HG03159 (cell line): Measurements from ENCODE around the gene ASPSCR1.
"Not testable (repeated sequence)": the region's sequence is repeated elsewhere in the genome, so short reads cannot be mapped to it uniquely, and the experiment has no call there.

Experiments
- ATAC-seq: cut with Tn5 transposase; IDR thresholded peaks from one replicate; pipeline ENCODE4 v1.9.1; 2021; ENCODE audit warnings: mild to moderate bottlenecking, moderate library complexity; ENCODE audit not compliant: unreplicated experiment

Gene ASPSCR1

DNA sequence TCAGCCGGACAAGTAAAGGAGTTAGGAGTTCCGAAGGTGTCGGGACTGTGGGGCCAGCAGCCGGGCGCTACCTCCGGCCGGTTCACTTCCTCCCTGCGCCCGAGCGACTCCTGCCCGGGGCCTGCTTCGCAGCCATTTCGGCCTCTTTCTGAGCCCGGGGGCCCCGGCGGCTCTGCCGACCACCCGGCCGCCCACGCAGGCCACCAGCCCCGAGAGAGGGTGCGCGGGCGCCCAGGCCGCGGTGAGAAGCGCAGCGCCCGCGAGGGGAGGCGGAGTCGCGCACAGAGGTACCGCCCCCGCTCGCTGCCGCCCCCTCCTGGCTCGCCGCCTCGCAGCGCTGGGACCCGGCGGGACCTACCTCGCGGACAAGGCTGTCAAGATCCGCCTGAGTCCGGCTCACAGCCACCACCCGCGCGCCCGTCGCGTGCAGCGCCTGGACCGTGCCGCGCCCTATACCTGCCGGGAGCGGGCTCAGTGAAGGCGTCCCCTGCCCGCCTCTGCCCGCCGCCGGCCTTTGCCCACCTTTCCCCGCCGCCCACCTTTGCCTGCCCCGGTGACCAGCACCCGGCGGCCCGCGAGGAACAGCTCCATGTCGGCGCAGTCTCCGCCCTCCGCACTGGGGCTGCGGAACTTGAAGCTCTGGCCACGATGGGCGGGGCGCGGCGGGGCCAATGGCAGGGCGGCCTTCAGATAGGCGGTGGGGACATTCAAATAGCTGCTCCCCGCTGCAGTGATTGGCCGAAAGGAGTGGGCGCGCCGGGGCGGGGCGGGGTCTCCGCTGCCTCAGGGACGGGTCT, 59.9 kb downstream of the ASPSCR1 start, which contains the start of gene DCXR:
TSS of gene DCXR (minus strand) at position 606 of the 797 bp plus-strand sequence. CDS start at position 591, 15 bp downstream.
- peak; percentile 89 for ATAC-seq

DNA sequence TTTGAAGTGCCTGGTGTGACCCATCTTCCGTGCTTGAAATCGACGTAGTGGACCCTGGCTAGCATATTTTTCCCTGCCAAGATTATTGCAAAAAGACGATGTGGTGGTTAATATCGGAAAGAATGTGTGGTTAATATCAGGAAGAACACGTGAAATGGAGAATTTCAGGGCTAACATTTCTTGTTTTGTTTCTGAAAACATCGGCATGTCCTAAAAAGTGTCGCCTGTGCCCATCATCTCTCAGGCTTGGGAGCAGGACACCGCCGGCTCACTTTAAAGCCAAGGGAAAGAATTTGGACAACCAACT, 60.4 kb downstream of the ASPSCR1 start:
- ATAC-seq = no peak

DNA sequence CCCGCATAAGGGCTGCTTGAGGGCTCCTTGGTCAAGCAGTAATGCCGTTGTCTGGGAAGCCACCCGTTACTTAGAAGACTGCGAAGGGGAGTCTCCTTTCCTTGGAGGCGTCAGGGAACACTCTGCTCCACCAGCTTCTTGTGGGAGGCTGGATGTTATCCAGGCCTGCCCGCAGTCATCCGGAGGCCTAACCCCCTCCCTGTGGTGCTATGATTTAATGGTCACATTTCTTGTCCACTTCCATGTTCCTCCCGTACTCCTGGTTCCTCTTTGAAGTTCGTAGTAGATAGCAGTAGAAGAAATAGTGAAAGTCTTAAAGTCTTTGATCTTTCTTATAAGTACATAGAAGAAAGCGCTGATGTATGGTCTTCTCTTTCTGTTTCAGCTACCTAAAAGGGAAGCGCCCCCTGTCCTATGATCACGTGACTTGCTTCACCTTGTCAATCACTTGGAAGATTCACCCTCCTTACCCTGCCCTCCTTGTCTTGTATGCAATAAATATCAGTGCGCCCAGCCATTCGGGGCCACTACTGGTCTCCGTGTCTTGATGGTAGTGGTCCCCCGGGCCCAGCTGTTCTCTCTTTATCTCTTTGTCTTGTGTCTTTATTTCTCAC, 61.5 kb downstream of the ASPSCR1 start:
- ATAC-seq = not testable (repeated sequence)

DNA sequence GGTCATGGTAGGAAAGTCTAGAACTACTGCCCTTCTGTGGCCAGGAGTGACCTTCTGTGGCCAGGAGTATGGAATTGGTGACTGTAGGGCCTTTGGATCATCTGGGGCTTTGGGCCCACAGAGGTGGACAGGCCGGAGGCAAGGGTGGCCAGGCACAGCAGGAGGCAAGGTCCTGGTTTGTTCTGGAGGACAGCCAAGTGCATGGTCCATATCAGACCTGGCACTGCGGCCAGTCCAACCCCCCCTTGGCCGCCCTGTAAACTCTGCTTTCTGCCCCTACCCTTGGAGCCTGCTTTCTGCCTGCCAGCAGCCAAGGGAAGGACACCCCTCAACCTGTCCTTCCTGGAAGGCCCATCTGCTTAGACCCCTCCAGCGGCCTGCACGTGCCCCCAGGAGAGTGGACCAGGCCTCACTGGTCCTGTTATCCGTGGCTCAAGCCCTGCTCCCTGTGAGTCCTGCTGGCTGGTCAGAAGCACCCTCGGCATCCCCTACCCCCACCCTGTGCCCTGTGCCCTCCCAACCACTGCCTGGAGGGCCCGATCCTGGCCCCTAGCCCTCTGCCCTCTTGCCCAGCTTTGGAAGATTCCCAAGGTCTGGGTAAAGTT, 62.4 kb downstream of the ASPSCR1 start:
- no peak for ATAC-seq

DNA sequence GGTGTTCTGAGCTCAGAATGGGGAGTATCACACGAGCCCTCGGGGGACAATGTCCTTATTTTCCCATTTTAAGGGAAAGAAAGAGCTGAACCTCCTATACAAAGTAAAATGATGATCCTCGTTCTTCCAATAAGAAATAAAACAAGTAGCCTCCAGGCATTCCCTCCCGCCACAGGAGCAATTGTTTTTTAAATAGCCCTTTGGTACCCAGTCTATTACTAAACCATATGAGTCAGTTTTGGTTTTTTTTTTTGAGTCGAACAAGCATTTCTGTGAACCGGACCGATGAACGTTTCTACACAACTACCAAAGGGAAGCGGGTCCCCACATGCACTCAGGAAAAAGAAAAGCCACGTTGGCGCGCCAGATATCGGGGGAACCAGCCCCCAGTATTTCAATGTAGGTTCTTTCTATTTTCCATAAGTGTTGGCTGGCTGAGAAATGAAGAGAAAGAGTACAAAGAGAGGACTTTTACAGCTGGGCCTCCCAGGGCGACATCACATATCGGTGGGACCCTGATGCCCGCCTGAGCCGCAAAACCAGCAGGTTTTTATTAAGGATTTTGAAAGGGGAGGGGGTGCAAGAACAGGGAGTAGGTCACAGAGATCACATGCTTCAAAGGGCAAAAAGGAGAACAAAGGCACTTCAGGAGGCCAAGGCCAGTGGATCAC, 63.9 kb downstream of the ASPSCR1 start:
- no peak for ATAC-seq

DNA sequence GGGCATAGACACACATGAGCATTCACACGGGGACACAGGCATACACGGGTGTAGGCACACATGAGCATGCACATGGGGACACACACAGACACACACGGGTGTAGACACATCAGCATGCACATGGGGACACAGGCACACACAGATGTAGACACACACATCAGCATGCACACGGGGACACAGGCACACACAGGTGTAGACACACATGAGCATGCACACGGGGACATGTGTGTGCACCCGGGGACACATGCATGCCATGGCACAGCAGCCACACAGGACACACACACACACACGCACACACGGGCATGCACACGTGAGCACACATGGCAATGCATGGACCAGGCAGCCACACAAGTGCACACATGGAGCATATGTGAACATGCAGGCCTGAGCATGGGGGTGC, 65.2 kb downstream of the ASPSCR1 start:
- no peak for ATAC-seq

DNA sequence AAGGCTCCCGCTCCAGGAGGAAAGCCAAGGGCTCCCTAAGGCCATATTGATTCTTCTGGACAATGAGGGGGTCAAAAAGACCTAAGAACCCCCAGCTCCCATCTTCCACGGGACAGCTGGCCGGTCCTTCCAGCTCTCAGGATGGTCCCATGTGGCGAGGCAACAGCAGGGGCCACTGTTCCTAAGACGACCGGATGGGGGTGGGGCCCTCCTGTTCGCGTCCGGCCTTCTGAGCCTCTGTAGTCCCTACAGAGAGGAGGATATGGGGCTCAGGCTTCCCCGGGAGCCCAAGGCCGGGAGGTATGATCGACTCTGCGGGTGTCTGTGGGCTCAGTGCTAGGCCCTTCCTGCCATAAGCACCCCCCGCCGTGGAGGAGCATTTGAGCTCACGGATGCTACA, 66.1 kb downstream of the ASPSCR1 start:
- no peak for ATAC-seq

DNA sequence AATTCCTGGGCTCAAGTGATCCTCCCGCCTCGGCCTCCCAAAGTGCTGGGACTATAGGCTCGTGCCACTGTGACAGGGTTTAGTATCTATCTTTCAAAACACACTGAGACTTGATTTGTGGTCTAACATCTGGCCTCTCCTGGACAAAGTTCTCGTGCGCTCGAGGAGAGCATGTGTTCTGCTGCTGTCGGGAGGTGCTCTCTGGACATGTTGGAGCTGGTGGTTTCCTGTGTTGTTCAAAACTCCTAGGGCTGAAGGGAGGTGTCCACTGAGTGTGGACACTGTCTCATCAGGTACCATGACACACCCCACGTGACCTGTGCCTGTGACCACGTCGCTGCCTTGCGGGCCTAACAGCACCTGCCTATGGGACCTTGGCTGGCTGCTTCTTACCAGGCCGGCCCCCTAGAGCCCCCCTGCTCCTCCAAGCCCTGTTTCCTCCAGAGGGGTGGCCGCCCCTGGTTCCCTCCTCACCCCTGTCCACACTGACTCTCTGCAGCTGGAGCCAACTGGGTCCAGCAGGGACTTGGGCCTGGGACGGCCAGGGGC, 68.6 kb downstream of the ASPSCR1 start:
- no peak for ATAC-seq

DNA sequence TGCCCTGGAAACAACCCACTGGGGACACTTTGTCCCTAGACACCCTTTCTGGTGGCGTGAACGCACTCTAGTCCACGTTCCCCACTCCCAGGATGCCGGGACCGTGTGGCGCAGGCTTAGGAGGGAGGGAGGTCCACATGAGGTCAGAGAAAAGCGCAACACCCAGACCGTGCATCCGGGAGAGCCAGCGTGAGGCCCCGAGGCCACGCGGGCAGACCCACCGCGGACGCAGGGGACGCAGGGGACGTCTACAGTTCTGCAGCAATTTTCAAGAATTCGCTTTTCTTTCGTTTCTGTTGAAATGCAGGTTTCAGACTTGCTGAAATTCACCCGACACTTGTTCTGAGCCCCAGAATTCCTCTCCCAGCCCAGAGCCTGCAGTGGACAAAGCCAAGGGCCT, 69.5 kb downstream of the ASPSCR1 start:
- ATAC-seq = no peak

DNA sequence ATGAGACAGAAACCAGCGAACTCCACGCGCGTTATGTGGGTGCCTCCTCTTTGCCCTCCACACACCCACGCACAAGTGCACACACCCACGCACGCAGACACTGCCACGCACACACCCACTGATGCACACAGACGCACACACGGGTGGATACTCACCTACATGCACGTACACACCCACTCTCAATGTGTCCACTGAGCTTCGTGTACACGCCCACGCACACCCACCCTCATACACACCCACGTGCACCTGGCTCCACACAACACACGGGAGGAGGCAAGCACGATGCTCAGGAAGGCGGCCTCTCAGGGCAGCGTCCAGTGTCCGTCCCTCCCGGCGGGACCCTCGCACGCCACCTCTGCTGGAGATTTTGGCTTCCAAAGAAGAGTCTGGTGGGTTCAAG, 70.0 kb downstream of the ASPSCR1 start:
- no peak for ATAC-seq

DNA sequence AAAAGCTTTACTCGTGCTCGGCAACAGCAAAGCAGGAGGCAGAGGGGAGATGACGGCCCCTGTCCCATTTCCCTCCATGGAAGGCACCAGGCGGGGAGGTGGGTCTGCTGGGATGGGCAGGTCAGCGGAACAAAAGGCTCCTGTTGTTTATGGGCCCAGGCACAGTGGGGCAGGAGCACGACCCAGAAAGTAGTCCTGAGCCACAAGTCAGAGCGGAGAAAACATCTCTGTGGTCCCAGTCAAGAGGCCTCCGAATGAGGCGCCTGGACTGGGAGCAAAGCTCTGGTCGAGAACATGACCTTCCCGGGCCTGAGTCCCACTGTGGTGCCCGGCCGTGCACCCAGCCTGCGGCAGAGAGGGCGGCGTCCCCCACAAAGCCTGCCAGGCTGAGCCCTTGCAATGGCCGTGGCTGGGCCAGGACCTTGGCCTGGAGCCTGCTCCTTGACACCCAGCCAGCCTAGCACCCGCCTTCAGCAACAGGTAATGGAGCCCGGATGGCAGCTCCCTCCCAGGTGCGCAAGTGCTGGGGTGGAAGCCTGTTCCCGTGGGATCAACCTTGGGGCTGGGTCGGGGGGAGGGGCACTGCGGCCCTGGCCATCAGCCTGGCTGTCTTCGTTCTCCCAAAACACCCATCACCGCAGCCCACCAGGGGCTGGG, 70.6 kb downstream of the ASPSCR1 start:
- no peak for ATAC-seq

DNA sequence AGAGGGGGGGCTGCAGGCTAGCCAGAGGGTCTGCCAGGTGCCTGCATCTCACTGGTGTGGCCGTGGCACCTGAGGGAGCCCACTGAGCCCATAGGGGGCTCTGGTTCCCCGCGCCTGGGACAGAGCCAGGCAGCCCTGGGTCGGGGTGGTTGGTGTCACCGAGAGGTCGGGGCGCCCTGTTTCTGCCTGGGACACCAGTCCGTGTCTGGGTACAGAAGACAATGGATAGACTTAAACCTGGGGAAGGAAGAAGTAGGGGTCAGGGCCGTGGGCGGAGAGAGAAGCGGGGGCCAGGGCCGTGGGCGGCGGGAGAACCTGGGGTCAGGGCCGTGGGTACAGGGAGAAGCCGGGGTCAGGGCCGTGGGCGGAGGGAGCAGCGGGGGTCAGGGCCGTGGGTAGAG, 71.1 kb downstream of the ASPSCR1 start:
- no peak for ATAC-seq

DNA sequence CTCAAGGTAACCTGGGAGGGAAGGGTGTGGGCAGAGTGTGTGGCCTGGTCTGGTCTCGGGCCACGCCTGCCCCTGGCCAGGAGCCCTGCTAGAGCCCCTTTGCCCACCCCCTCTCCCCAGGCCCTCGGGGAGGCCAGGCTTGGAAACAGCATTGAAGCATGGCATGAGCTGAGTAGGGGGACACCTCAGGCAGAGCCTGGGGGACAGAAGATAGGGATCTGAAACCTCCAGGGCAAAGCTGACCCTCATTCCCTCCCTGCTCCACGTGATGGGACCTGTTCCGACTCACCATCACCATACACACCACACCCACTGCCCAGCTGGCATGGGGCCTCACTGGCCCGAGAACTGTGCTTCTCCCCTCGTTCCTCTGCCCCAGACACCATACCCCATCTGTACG, 71.7 kb downstream of the ASPSCR1 start:
- ATAC-seq = no peak

DNA sequence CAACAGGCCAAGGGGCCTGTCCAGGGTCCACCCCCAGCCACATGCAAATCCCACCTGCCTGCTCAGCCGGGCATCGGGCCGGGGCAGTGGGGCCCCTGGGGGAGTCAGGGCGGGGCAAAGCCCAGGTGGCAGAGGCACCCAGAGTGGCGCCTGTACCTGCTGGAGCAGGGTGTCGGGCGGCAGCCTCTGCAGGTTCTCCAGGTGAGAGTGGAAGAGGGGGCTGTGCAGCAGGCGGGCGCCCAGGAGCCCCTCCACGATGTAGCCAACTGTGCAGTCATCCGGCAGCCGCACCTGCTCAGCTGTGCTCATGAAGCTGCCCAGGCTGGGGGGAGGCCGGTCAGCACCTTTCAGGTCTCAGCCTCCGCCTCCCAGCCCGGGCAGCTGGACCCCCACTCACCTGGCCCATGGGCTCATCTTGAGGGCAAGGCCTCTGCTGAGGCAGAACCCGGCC, 72.1 kb downstream of the ASPSCR1 start:
- ATAC-seq = no peak

DNA sequence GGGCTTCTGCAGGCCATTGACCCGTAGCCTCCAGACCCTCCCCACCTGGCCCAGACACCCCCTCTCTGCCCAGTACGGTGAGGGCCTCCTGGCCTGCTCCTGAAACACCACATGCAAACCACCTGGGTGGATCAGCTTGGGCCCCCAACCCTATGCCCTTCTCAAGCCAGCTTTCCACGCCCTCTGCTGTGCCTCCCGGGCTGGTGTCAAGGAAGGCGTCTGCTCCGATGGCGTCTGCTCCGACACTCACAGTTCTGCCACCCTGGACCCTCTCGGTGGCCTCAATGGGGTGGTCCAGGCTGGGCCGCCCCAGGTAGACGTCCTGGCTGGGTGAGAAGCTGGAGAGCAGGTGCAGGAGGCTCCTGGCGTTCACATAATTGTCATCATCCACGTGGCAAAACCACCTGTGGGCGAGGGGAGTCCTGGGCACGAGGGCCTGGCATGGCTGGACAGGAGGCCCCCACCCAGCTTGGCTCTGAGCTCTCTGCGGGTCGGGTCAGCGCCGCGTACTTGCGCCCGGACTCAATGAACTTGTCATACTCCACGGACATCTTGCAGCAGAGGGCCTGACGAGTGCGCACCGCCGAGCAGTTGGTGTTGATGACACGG, 72.8 kb downstream of the ASPSCR1 start:
- no peak for ATAC-seq

DNA sequence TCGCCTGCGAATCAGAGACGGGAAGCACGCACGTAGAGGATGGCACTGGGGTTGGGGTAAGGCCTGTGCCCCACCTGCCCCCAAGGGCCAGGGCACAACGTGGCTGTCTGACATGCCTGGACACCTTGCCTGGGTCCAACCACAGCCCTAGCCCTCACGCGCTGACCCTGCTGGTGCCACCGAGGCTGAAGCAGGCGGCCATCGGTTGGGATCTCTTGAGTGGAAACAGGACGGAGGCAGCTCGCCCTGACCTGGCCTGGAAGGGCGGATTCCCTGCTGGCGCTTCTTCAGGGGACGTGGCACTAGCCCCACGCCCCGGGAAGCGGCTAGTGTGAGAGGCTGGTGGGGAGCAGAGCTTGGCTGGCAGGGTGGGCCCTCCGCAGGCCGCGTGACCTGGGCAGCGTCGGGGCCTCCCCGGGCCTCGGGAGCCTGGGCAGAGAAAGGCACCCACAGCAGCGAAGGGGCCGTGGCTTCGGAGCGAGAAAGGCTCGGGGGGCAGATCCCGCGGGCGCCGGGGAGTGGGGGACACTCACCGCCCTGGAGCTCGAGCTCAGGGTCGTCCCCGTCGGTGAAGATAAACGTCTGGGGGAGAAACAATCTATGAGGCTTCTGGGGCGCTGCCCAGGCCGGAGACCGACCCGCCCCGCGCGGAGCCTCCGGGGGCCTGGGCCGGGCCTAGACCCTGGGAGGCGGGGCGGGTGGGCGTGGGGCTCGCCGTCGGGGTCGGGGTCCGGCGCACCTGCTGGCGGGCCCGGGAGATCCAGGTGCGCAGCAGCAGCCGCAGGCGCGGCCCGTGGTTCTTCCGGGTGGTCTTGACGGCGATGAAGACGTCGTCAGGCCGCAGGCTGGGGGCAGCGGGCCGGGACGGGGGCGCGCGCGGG, 73.6 kb downstream of the ASPSCR1 start:
- ATAC-seq = no peak

DNA sequence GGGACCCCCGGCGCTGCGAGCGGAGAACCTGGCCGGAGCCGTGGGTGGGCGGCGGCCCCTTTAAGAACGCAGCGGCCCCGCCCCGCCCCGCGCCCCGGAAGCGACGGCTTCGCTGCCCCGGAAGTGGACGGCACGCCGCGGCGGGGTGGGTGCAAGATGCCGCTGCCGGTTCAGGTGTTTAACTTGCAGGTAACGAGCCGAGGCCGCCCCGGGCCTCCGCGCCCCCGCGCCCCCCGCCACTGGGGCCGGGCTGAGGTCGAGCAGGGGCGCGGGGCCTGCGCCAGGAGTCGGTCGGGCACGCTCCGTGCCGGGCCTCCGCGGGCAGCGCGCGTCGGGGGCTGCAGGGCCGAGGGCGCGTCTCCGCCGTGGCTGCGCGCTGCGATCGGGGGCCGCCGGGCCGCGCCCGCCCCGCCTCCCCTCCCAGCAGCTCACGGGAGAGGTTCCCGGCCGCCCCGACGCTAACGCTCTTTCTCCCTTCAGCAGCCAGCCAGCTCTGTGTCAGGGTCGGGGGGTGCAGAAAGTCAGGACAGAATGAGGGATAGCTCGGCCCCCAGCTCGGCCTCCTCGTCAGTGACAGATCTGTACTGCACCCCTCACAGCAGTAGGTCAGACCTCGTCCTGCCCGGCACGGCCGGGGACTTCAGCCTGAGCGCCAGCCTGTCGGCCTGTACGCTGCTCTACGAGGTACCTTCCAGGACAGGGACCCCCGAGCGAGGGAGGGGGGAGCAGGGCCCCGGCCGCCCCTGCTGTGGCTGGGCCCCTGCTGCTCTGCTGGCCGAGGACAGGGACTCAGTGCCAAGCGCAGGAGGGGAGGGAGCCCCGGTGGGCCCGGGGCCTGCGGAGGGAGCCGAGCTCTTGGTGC, 74.6 kb downstream of the ASPSCR1 start, which contains the start of the genes GPS1 and RFNG:
TSS of gene GPS1 (plus strand) at position 123 of the 862 bp plus-strand sequence. CDS start at position 157, 34 bp downstream.
TSS of gene RFNG (minus strand) at position 36 of the 862 bp plus-strand sequence. CDS start 45 bp downstream, outside the sequence.
- peak; percentile 60 for ATAC-seq

DNA sequence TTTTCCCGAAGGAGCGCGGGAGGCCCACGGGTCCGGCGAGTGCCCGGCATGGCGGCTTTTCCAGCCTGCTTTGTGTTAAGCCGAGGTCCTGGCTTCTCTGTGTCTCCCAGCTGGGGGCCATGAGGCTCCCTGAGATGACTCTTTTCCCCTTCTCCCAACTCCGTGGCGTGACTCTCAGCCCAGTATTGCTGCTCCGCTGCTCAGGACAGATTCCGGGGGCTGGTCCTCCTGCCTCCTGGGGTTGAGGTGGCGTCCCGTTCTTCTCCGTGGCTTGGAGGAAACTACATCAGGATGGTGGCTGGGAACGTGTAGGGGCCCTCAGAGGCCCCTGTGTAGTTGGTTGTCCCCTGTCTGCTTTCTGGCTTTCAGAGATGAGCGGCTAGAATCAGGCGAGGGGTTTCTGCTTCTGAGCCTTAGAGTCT, 75.2 kb downstream of the ASPSCR1 start:
- ATAC-seq = no peak
